ENCODE data around the gene L3MBTL1.

DNA sequence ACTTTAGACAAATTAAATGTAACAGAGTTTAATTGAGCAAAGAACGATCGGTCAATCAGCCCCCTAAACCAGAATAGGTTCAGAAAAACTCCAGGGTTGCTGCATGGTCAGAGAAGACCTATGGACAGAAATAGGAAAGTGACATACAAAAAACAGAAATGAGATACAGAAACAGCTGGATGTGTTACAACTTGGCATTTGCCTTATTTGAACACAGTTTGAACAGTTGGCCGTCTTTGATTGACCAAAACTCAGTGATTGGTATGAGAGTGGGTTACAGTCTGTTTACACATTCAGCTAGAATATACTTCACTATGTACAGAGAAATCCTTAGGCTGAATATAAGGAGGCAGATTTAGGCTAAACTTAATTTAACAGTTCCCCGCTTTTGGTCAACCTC is 29.9 kb upstream of the L3MBTL1 start:
- TF ChIP-seq, protein P1, sequence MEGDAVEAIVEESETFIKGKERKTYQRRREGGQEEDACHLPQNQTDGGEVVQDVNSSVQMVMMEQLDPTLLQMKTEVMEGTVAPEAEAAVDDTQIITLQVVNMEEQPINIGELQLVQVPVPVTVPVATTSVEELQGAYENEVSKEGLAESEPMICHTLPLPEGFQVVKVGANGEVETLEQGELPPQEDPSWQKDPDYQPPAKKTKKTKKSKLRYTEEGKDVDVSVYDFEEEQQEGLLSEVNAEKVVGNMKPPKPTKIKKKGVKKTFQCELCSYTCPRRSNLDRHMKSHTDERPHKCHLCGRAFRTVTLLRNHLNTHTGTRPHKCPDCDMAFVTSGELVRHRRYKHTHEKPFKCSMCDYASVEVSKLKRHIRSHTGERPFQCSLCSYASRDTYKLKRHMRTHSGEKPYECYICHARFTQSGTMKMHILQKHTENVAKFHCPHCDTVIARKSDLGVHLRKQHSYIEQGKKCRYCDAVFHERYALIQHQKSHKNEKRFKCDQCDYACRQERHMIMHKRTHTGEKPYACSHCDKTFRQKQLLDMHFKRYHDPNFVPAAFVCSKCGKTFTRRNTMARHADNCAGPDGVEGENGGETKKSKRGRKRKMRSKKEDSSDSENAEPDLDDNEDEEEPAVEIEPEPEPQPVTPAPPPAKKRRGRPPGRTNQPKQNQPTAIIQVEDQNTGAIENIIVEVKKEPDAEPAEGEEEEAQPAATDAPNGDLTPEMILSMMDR (IDR thresholded peaks at IDR 0.05; ENCODE audit: low read length), result no peak
- no peak for TF ChIP-seq EZH2 (optimal IDR thresholded peaks at IDR 0.05; ENCODE audit: low read depth, low read length)
